ENCODE data around the gene SLC12A5. TPM values are rescaled to one million over a fixed set of nuclear protein-coding genes. Genes with fewer than 3 reads are reported as not detected.
A peak's percentile ranks its signal among the peaks of the same experiment; 100 is the strongest.

The SLC12A5 gene
- total RNA-seq, 1 donor = not detected

DNA sequence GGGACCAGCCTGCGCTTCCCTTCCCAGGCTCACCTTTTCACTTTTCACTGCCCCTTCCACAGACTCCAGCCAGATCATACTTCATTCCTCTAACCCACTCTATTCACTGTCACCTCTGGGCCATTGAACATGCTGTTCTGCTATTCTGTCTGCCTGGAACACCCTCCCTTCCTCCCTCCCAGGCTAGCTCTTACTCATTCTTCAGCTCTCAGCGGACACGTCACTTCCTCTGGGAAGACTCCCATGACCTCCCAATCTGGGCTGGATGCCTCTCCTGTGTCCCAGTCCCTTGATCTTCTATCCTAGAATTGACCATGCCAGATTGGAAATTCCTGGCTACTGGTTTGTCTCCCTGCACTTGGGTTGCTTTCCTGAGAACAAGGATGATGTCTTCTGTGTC is 5.0 kb downstream of the SLC12A5 start:
- H3K4me3 ChIP-seq (ENCODE audit: low read depth, low read length) = no peak overlapping the region
- TF ChIP-seq, protein P1, sequence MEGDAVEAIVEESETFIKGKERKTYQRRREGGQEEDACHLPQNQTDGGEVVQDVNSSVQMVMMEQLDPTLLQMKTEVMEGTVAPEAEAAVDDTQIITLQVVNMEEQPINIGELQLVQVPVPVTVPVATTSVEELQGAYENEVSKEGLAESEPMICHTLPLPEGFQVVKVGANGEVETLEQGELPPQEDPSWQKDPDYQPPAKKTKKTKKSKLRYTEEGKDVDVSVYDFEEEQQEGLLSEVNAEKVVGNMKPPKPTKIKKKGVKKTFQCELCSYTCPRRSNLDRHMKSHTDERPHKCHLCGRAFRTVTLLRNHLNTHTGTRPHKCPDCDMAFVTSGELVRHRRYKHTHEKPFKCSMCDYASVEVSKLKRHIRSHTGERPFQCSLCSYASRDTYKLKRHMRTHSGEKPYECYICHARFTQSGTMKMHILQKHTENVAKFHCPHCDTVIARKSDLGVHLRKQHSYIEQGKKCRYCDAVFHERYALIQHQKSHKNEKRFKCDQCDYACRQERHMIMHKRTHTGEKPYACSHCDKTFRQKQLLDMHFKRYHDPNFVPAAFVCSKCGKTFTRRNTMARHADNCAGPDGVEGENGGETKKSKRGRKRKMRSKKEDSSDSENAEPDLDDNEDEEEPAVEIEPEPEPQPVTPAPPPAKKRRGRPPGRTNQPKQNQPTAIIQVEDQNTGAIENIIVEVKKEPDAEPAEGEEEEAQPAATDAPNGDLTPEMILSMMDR (IDR thresholded peaks at IDR 0.05; ENCODE audit: insufficient read depth, low read length) = no peak
- DNase-seq (ENCODE audit: low read depth) = no peak

DNA sequence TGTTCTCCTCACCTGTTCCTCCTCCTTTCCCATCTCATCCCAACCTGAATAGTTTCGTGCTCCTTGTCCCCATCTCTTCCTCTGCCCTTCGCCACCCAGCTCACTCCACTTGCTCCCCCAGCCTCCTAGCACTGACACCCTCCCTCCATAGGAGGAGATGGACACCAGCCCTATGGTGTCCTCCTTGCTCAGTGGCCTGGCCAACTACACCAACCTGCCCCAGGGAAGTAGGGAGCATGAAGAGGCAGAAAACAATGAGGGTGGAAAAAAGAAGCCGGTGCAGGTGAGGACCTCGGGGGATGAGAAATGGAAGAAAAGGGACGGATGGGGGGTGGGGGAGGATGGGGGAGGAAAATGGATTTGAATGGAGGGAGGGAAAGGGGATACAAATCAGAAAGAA is 6.2 kb downstream of the SLC12A5 start:
- DNase-seq (ENCODE audit: low read depth) = no peak
- no peak overlapping the region for H3K4me3 ChIP-seq (ENCODE audit: low read depth, low read length)
- TF ChIP-seq, protein P1 (IDR thresholded peaks at IDR 0.05; ENCODE audit: insufficient read depth, low read length) = no peak

DNA sequence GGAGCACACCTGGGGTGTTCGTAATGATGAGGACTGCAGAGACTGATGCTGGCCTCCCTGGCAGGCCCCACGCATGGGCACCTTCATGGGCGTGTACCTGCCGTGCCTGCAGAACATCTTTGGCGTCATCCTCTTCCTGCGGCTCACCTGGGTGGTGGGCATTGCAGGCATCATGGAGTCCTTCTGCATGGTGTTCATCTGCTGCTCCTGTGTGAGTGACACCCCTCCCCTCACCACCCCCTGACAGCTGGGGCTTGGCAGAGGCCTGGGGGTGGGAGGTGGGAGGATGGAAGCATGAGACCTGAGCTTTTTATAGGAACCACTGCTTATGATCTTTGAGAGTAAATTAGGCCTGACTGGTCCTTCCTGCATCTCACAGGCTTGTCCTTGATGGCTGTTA is 6.7 kb downstream of the SLC12A5 start:
- TF ChIP-seq, protein P1 (IDR thresholded peaks at IDR 0.05; ENCODE audit: insufficient read depth, low read length) = no peak
- DNase-seq (ENCODE audit: low read depth) = no peak
- no peak overlapping the region for H3K4me3 ChIP-seq (ENCODE audit: low read depth, low read length)

DNA sequence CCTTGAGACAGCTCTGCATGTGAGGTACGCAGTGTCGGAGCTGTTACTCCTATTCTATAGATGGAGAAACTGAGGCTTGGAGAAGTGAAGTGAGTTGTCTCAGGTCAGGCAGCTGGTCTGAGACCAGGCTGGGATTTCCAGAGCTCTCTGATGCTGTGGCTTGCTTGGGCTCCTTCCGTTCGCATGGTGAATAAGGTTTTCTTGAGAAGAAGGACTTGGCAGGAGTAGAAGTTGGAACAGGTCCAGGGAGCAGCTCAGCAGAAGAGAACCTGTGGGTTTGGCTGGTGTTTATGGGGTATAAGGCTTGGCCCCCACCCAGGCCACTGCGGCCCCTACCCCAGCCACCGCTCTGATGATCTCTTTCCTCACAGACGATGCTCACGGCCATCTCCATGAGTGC is 7.4 kb downstream of the SLC12A5 start:
- H3K4me3 ChIP-seq (ENCODE audit: low read depth, low read length) = no peak overlapping the region
- TF ChIP-seq, protein P1 (IDR thresholded peaks at IDR 0.05; ENCODE audit: insufficient read depth, low read length) = no peak
- DNase-seq (ENCODE audit: low read depth) = no peak

DNA sequence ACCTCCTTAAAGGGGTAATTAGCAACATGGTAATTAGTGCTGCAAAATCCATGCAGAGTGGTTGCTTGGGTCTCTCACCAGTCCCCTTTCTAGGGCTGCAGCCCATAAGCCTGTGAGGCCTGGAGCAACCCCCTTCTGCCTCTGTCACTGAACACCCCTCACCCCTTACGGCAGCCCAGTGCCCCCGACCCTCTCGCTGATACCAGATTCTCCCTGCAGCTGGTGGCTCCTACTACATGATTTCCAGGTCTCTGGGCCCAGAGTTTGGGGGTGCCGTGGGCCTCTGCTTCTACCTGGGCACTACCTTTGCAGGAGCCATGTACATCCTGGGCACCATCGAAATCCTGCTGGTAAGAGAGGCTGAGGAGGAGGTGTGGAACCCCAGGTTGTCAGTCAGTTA is 8.0 kb downstream of the SLC12A5 start:
- DNase-seq (ENCODE audit: low read depth) = no peak
- TF ChIP-seq, protein P1 (IDR thresholded peaks at IDR 0.05; ENCODE audit: insufficient read depth, low read length) = no peak

DNA sequence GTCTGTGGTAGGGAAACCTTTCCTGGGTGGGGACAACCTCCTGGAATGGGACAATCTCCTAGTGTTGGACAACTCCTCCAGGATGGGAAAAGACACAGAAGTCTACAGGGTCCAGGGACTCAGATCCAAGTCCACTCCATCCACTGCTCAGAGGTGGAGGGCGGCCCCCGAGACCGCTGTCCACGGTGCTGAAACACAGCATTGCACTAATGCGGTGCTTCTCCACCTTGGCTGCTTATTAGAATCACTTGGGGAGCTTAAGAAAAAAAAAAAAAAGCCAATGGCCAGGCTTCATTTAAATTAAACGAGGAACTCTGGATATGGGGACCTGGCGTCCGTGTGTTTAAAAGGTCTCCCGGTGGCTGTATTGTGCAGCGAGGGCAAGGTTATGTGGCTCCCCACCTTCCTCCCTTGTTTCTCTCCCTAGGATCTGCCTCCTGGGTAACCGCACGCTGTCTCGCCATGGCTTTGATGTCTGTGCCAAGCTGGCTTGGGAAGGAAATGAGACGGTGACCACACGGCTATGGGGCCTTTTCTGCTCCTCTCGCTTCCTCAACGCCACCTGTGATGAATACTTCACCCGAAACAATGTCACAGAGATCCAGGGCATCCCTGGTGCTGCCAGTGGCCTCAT is 12.0 kb downstream of the SLC12A5 start:
- peak; percentile 41 for DNase-seq (ENCODE audit: low read depth)
- TF ChIP-seq, protein P1 (IDR thresholded peaks at IDR 0.05; ENCODE audit: insufficient read depth, low read length) = no peak
- no peak overlapping the region for H3K4me3 ChIP-seq (ENCODE audit: low read depth, low read length)

More for the DNA sequence above, 8.0 kb downstream of the SLC12A5 start:
- H3K4me3 ChIP-seq (ENCODE audit: low read depth, low read length) = no peak overlapping the region

DNA sequence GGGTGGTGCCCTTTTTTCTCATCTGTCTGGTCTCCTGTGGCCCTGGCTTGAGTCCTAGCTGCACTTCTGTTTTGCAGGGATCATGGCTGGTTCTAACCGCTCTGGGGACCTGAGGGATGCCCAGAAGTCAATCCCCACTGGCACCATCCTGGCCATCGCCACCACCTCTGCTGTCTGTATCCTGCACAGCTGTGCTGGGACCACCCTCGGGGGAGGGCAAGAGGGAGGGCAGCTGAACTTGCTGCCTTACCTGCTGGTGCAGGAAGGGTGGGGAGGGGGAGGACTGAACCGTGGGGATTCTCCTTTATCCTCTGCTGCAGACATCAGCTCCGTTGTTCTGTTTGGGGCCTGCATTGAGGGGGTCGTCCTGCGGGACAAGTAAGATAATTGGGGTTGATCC is 14.5 kb downstream of the SLC12A5 start:
- DNase-seq (ENCODE audit: low read depth) = no peak
- H3K4me3 ChIP-seq (ENCODE audit: low read depth, low read length) = no peak overlapping the region

More for the DNA sequence above, 14.5 kb downstream of the SLC12A5 start:
- TF ChIP-seq, protein P1 (IDR thresholded peaks at IDR 0.05; ENCODE audit: insufficient read depth, low read length) = no peak

All from fibroblast of the aortic adventitia (primary cell).